ENCODE results near the gene ZNF330. TPM values are rescaled to one million over a fixed set of nuclear protein-coding genes. Genes with fewer than 3 reads are reported as not detected.
A peak's percentile ranks its signal among the peaks of the same experiment; 100 is the strongest.

ZNF330 gene
- total RNA-seq, 2 donors from 2014 or later = 40.7 to 58.0 TPM

DNA sequence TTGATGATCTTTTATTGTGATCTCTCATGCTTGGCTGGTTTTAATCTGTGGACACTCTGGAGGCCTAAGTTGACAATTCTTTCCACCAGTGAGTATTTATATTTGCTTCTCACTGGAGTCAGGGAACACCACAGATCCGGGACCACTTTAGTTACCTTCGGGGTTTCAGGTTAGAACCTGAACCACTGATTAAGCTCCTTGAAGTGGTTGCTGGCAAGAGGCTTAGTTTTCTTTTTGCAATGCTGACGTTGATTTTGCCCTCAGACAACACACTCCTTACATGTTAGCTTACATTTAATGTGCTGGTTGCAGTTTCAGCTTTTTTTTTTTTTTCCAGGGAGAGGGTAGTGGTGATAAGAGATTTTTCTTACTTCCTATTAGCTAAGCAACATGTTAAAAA lies 10.5 kb upstream of the ZNF330 start:
- no peak for DNase-seq (ENCODE audit: low spot score)
- Histone ChIP-seq H3K4me3 (no peak overlapping the region), H3K36me3 (no peaks in the 10 kb centered on the region), H3K9me3 (no peaks in the 10 kb centered on the region), H3K27me3 (no peaks in the 10 kb centered on the region), H3K27ac (no peak overlapping the region), H3K4me1 (no peaks in the 10 kb centered on the region)
- TF ChIP-seq, protein P1, sequence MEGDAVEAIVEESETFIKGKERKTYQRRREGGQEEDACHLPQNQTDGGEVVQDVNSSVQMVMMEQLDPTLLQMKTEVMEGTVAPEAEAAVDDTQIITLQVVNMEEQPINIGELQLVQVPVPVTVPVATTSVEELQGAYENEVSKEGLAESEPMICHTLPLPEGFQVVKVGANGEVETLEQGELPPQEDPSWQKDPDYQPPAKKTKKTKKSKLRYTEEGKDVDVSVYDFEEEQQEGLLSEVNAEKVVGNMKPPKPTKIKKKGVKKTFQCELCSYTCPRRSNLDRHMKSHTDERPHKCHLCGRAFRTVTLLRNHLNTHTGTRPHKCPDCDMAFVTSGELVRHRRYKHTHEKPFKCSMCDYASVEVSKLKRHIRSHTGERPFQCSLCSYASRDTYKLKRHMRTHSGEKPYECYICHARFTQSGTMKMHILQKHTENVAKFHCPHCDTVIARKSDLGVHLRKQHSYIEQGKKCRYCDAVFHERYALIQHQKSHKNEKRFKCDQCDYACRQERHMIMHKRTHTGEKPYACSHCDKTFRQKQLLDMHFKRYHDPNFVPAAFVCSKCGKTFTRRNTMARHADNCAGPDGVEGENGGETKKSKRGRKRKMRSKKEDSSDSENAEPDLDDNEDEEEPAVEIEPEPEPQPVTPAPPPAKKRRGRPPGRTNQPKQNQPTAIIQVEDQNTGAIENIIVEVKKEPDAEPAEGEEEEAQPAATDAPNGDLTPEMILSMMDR (IDR thresholded peaks at IDR 0.05) = no peak

DNA sequence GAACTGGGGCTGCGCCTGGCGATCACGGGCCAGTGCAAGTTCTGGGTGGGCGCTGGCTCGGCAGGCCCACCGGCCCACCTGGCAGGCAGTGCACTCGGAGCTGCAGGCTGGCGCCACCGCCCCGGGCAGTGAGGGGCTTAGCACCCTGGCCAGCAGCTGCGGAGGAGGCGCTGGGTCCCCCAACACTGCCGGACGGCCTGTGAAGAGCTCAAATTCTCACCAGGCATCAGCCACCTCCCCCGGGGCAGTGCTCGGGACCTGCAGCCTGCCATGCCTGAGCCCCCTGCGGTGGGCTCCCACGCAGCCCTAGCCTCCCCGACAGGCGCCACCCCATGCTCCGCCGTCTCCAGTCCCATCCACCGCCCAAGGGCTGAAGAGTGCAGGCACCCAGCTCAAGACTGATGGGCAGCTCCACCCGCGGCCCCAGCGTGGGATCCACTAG lies 7.1 kb upstream of the ZNF330 start:
- H3K4me1 ChIP-seq = no peaks in the 10 kb centered on the region
- no peaks in the 10 kb centered on the region for H3K27me3 ChIP-seq
- DNase-seq (ENCODE audit: low spot score) = no peak
- TF ChIP-seq, protein P1 (IDR thresholded peaks at IDR 0.05) = no peak
- no peak overlapping the region for H3K27ac ChIP-seq
- no peaks in the 10 kb centered on the region for H3K9me3 ChIP-seq
- no peak overlapping the region for H3K4me3 ChIP-seq
- H3K36me3 ChIP-seq = no peaks in the 10 kb centered on the region

DNA sequence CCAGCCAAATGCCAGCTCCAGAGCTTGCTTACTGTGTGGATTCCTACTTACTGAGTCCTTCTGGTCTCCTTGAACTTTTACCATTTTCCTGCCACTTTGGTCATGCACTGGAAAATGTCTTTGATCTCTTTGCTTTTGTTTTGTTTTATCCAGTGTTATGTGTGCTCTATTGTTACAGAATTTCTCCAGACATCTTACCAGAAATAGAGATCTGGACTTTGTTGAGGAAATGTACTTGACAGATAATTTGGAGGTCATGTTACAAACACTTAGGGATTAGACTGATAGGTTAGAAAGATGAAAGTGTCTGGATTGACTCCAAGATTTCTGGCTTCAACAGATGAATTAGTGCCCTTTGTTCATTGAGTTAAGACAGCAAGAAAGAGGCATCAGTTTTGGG lies 5.7 kb upstream of the ZNF330 start:
- no peaks in the 10 kb centered on the region for H3K36me3 ChIP-seq
- peaks cover 0 to 2% of the 10 kb centered on the region in 2 donors for H3K4me1 ChIP-seq
- no peaks in the 10 kb centered on the region for H3K27me3 ChIP-seq
- no peaks in the 10 kb centered on the region for H3K9me3 ChIP-seq
- H3K4me3 ChIP-seq = no peak overlapping the region
- peak overlapping the region in 1 of 2 donors; percentile 75 for H3K27ac ChIP-seq
- TF ChIP-seq, protein P1 (IDR thresholded peaks at IDR 0.05) = no peak
- no peak for DNase-seq (ENCODE audit: low spot score)

DNA sequence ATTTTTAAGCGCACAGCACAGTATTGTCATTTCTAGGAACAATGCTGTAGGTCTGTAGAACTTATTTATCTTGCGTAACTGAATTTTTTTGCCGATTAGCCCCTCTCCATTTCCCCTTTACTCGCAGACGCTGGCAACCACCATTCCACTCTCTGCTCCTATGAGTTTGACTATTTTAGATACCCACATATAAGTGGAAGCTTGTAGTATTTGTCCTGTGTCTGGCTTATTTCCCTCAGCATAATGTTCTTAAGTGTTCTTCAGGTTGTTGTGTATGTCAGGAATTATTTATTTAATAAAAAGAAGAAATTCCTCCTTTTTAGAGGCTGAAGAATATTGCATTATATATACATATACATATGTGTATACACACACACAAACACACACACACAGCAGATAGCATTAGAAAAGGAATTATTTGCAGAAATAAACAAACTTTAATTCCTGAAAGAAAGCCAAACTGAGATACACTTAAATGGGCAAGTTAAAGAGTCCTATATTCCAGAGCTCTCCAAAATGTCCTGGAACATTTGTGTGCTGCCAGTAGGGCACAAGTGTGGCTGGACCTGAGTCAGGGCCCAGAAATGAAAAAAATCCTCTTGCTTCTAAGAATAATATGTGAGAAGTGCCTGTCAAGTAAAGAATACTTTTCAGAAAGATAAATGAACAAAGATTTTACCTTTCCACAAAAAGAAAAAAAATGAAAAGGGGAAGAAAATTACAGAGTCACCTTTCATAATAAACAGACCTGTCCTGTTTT lies 4.5 kb upstream of the ZNF330 start:
- peak overlapping the region; percentile 46 to 75 for H3K27ac ChIP-seq
- no peaks in the 10 kb centered on the region for H3K27me3 ChIP-seq
- DNase-seq (ENCODE audit: low spot score) = no peak

DNA sequence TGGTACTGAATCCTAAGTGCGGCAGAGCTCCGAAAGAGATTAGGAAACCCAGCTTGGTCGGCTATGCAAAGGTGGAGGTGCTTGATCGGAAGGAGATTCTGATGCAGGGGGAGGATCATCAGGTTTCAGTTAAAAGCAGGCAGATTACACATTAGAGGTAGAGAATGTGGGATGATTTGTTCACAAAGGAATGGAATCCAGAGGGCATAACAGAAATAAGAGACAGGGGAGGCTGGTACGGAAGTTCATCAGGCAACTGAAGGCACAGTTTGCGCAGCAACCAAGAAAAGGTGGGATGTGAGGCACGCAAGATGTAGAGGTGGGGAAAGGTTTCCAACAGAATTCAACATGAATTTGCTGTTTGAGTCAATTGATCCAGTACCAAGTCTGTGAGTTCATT lies 424 bp upstream of the ZNF330 start:
- Histone ChIP-seq H3K4me1 (peaks cover 0 to 27% of the 10 kb centered on the region in 2 donors), H3K9me3 (no peaks in the 10 kb centered on the region), H3K27ac (peak overlapping the region; percentile 97 to 98), H3K4me3 (peak overlapping the region; percentile 81 to 92), H3K36me3 (peaks cover 8% of the 10 kb centered on the region), H3K27me3 (no peaks in the 10 kb centered on the region)
- TF ChIP-seq, protein P1 (IDR thresholded peaks at IDR 0.05) = no peak
- DNase-seq (ENCODE audit: low spot score) = no peak

More for the DNA sequence above, 4.5 kb upstream of the ZNF330 start:
- H3K4me1 ChIP-seq = peaks cover 0 to 5% of the 10 kb centered on the region in 2 donors
- H3K4me3 ChIP-seq = no peak overlapping the region
- no peaks in the 10 kb centered on the region for H3K9me3 ChIP-seq
- no peaks in the 10 kb centered on the region for H3K36me3 ChIP-seq
- TF ChIP-seq, protein P1 (IDR thresholded peaks at IDR 0.05) = no peak

Data from right atrium auricular region (tissue), 2 donors.